ENCODE results near the gene HFM1. TPM values are rescaled to one million over a fixed set of nuclear protein-coding genes. Genes with fewer than 3 reads are reported as not detected.

Gene HFM1
- total RNA-seq, 2 donors from 2014 or later = 4.6 to 5.9 TPM

DNA sequence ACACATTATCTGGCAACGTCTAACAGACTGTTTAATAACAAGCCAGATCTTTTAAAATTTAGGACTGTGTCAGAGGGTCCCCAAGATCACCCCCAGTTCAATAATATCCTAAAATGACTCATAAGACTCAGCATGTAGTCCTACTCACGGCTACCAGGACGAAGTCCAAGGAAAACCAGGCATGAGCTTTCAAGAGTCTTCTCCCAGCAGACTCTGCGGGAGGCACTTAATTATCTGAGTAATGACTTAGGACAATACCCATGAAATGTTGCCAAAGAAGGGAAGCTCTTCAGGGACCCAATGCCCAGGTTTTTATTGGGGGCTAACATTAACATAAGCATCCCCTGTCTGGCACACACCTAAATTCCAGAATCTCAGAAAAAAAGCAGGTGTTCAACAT is 7.0 kb downstream of the HFM1 start:
- 72 to 88% methylated on average over 3 to 4 of the region's 4 CpGs for WGBS, 2 experiments (ENCODE audit: insufficient coverage in 1 of 2, insufficient read length in 1 of 2)
- H3K4me1 Mint-ChIP-seq = peaks cover 11% of the 10 kb centered on the region
- Histone ChIP-seq H3K36me3 (ENCODE audit: control insufficient read depth, insufficient read depth, low read length) (no peaks in the 10 kb centered on the region), H3K4me3 (ENCODE audit: low read length) (no peak overlapping the region), H3K27me3 (ENCODE audit: control insufficient read depth, insufficient read depth, low read length, poor library complexity, severe bottlenecking) (no peaks in the 10 kb centered on the region), H3K9ac (ENCODE audit: extremely low read depth, low read length, poor library complexity, severe bottlenecking) (no peak overlapping the region), H3K4me1 (ENCODE audit: control insufficient read depth, insufficient read depth, low read length) (no peaks in the 10 kb centered on the region), H3K27ac (ENCODE audit: low read depth, low read length) (no peak overlapping the region), H3K9me3 (ENCODE audit: control insufficient read depth, low read length) (no peaks in the 10 kb centered on the region)
- no peak for DNase-seq
- H3K4me3 Mint-ChIP-seq = no peak overlapping the region
- H3K36me3 Mint-ChIP-seq (ENCODE audit: low read depth) = peaks cover 7% of the 10 kb centered on the region
- TF ChIP-seq, protein P1, sequence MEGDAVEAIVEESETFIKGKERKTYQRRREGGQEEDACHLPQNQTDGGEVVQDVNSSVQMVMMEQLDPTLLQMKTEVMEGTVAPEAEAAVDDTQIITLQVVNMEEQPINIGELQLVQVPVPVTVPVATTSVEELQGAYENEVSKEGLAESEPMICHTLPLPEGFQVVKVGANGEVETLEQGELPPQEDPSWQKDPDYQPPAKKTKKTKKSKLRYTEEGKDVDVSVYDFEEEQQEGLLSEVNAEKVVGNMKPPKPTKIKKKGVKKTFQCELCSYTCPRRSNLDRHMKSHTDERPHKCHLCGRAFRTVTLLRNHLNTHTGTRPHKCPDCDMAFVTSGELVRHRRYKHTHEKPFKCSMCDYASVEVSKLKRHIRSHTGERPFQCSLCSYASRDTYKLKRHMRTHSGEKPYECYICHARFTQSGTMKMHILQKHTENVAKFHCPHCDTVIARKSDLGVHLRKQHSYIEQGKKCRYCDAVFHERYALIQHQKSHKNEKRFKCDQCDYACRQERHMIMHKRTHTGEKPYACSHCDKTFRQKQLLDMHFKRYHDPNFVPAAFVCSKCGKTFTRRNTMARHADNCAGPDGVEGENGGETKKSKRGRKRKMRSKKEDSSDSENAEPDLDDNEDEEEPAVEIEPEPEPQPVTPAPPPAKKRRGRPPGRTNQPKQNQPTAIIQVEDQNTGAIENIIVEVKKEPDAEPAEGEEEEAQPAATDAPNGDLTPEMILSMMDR (conservative IDR thresholded peaks at IDR 0.05) = no peak
- H3K9me3 Mint-ChIP-seq = peaks cover 3% of the 10 kb centered on the region
- H3K27ac Mint-ChIP-seq = no peak overlapping the region
- no peaks in the 10 kb centered on the region for H3K27me3 Mint-ChIP-seq (ENCODE audit: insufficient read depth)

DNA sequence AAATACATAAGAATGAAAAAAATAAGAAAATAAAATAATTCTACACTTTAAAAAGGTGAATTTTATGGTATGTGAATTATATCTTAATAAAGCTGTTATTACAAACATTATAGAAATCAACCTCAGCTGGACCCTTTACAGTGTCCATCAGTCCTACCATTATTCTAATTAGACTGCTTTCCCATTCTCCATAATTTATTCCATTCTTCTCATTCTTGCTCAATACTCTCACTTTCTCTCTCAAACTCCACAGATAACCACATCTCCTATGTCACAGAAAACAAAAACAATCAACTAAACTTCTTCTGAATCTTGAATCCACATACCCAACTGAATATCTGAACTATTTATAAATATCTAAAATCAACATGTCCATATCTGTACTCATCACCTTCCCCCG is 11.6 kb downstream of the HFM1 start:
- TF ChIP-seq, protein P1 (conservative IDR thresholded peaks at IDR 0.05) = no peak
- peaks cover 19% of the 10 kb centered on the region for H3K9me3 Mint-ChIP-seq
- 86 to 100% methylated on average over 1 of the region's 1 CpG for WGBS, 2 experiments (ENCODE audit: insufficient coverage in 1 of 2, insufficient read length in 1 of 2)
- H3K27me3 ChIP-seq (ENCODE audit: control insufficient read depth, insufficient read depth, low read length, poor library complexity, severe bottlenecking) = no peaks in the 10 kb centered on the region
- H3K4me3 Mint-ChIP-seq = no peak overlapping the region
- DNase-seq = no peak
- H3K4me3 ChIP-seq (ENCODE audit: low read length) = no peak overlapping the region
- H3K4me1 ChIP-seq (ENCODE audit: control insufficient read depth, insufficient read depth, low read length) = no peaks in the 10 kb centered on the region
- no peaks in the 10 kb centered on the region for H3K36me3 ChIP-seq (ENCODE audit: control insufficient read depth, insufficient read depth, low read length)
- H3K9me3 ChIP-seq (ENCODE audit: control insufficient read depth, low read length) = no peaks in the 10 kb centered on the region
- no peaks in the 10 kb centered on the region for H3K27me3 Mint-ChIP-seq (ENCODE audit: insufficient read depth)
- no peak overlapping the region for H3K27ac ChIP-seq (ENCODE audit: low read depth, low read length)
- peaks cover 18% of the 10 kb centered on the region for H3K36me3 Mint-ChIP-seq (ENCODE audit: low read depth)
- peaks cover 7% of the 10 kb centered on the region for H3K4me1 Mint-ChIP-seq
- no peak overlapping the region for H3K27ac Mint-ChIP-seq
- H3K9ac ChIP-seq (ENCODE audit: extremely low read depth, low read length, poor library complexity, severe bottlenecking) = no peak overlapping the region

DNA sequence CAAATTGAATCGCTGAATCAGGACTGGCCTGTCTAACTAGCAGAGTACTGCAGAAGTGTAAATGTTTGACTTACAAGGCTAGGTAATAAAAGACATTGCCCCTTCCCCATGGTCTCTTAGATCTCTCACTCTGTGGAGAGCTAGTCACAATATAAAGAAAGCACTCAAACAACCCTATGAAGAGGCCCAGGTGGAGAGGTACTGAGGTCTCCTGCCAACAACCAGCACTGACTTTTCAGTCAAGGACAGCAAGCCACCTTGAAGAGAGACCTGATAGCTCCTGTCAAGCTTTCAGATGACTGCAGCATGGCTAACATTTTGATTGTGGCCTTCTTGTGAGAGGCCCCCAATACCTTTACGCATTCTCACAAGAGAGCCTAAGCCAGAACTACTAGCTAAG is 18.5 kb downstream of the HFM1 start:
- Mint-ChIP-seq H3K36me3 (ENCODE audit: low read depth) (peaks cover 13% of the 10 kb centered on the region), H3K4me1 (no peaks in the 10 kb centered on the region), H3K4me3 (no peak overlapping the region), H3K27me3 (ENCODE audit: insufficient read depth) (no peaks in the 10 kb centered on the region), H3K27ac (no peak overlapping the region), H3K9me3 (peaks cover 7% of the 10 kb centered on the region)
- no peak for DNase-seq
- 97% methylated on average over 2 of the region's 2 CpGs; no CpG with 5 or more reads in 1 of the 2 experiments for WGBS, 2 experiments (ENCODE audit: insufficient coverage in 1 of 2, insufficient read length in 1 of 2)
- Histone ChIP-seq H3K9me3 (ENCODE audit: control insufficient read depth, low read length) (no peaks in the 10 kb centered on the region), H3K4me1 (ENCODE audit: control insufficient read depth, insufficient read depth, low read length) (no peaks in the 10 kb centered on the region), H3K4me3 (ENCODE audit: low read length) (no peak overlapping the region), H3K27ac (ENCODE audit: low read depth, low read length) (no peak overlapping the region), H3K27me3 (ENCODE audit: control insufficient read depth, insufficient read depth, low read length, poor library complexity, severe bottlenecking) (no peaks in the 10 kb centered on the region), H3K9ac (ENCODE audit: extremely low read depth, low read length, poor library complexity, severe bottlenecking) (no peak overlapping the region), H3K36me3 (ENCODE audit: control insufficient read depth, insufficient read depth, low read length) (no peaks in the 10 kb centered on the region)
- TF ChIP-seq, protein P1 (conservative IDR thresholded peaks at IDR 0.05) = no peak

Measured in endodermal cell (in vitro differentiated cells).